Measurements from ENCODE around the gene AP3S2. TPM values are rescaled to one million over a fixed set of nuclear protein-coding genes. Genes with fewer than 3 reads are reported as not detected.

AP3S2 gene
- polyA plus RNA-seq, 1 donor (not counting 4 experiments of a cell fraction or from before 2014, with no cell fraction given) = 34.6 TPM

GRCh38 chr15:89937365-89938350 is 43.9 kb upstream of the AP3S2 start:
- H4K20me1 ChIP-seq (ENCODE audit: control insufficient read depth, extremely low read depth, insufficient read depth, low read length) = no peaks in the 10 kb centered on the region
- H3K27ac ChIP-seq (ENCODE audit: control insufficient read depth, insufficient read depth, low read length) = no peak overlapping the region
- no peak overlapping the region for H3K4me3 ChIP-seq (ENCODE audit: control insufficient read depth in 2 of 3, extremely low read depth in 1 of 3, insufficient read depth in 2 of 3, low read depth in 1 of 3, low read length in 3 of 3)
- H3K4me2 ChIP-seq (ENCODE audit: control insufficient read depth, extremely low read depth, insufficient read depth, low read depth, low read length) = no peak overlapping the region
- TF ChIP-seq CTCF (optimal IDR thresholded peaks at IDR 0.05 in 1 of 3, IDR thresholded peaks at IDR 0.05 in 1 of 3, conservative IDR thresholded peaks at IDR 0.05 in 1 of 3; ENCODE audit: extremely low read depth in 1 of 3, insufficient read depth in 2 of 3, low read length in 3 of 3) (no peak), EZH2 (IDR thresholded peaks at IDR 0.05; ENCODE audit: low read length) (no peak)
- no peaks in the 10 kb centered on the region for H3K9me3 ChIP-seq (ENCODE audit: control insufficient read depth, low read depth, low read length)
- no peaks in the 10 kb centered on the region for H3K9me1 ChIP-seq (ENCODE audit: control insufficient read depth, extremely low read depth, insufficient read depth, low read length)
- H3K36me3 ChIP-seq (ENCODE audit: control insufficient read depth in 2 of 2, extremely low read depth in 1 of 2, insufficient read depth in 2 of 2, low read length in 2 of 2) = no peaks in the 10 kb centered on the region
- no peak overlapping the region for H3K9ac ChIP-seq (ENCODE audit: control insufficient read depth, extremely low read depth, insufficient read depth, low read length)
- DNase-seq (ENCODE audit: low read depth, low spot score) = no peak
- no peaks in the 10 kb centered on the region for H3K79me2 ChIP-seq (ENCODE audit: control insufficient read depth, insufficient read depth, low read length)
- H3K27me3 ChIP-seq (ENCODE audit: control insufficient read depth, extremely low read depth, insufficient read depth, low read length) = no peaks in the 10 kb centered on the region
- FAIRE-seq = no peak
- no peak overlapping the region for H2AFZ ChIP-seq (ENCODE audit: control insufficient read depth, low read length)
- H3K4me1 ChIP-seq (ENCODE audit: control insufficient read depth, extremely low read depth, insufficient read depth, low read length) = no peaks in the 10 kb centered on the region
- dilution Hi-C loops (cut with MboI; ENCODE audit: extremely low pct_ligation_motif_present, low sequenced_read_pairs) = no loop called here

- H3K27ac ChIP-seq (ENCODE audit: control insufficient read depth, insufficient read depth, low read length) = no peak overlapping the region
These were observed 43.0 kb upstream of the AP3S2 start for GRCh38 chr15:89936786-89937265.

More at GRCh38 chr15:89936786-89937265, 43.0 kb upstream of the AP3S2 start:
- DNase-seq (ENCODE audit: low read depth, low spot score) = no peak
- Histone ChIP-seq H4K20me1 (ENCODE audit: control insufficient read depth, extremely low read depth, insufficient read depth, low read length) (no peaks in the 10 kb centered on the region), H3K9me3 (ENCODE audit: control insufficient read depth, low read depth, low read length) (no peaks in the 10 kb centered on the region), H3K27me3 (ENCODE audit: control insufficient read depth, extremely low read depth, insufficient read depth, low read length) (no peaks in the 10 kb centered on the region), H3K4me1 (ENCODE audit: control insufficient read depth, extremely low read depth, insufficient read depth, low read length) (no peaks in the 10 kb centered on the region), H2AFZ (ENCODE audit: control insufficient read depth, low read length) (no peak overlapping the region), H3K79me2 (ENCODE audit: control insufficient read depth, insufficient read depth, low read length) (no peaks in the 10 kb centered on the region), H3K4me2 (ENCODE audit: control insufficient read depth, extremely low read depth, insufficient read depth, low read depth, low read length) (no peak overlapping the region), H3K36me3 (ENCODE audit: control insufficient read depth in 2 of 2, extremely low read depth in 1 of 2, insufficient read depth in 2 of 2, low read length in 2 of 2) (no peaks in the 10 kb centered on the region), H3K9ac (ENCODE audit: control insufficient read depth, extremely low read depth, insufficient read depth, low read length) (no peak overlapping the region), H3K9me1 (ENCODE audit: control insufficient read depth, extremely low read depth, insufficient read depth, low read length) (no peaks in the 10 kb centered on the region), H3K4me3 (ENCODE audit: control insufficient read depth in 2 of 3, extremely low read depth in 1 of 3, insufficient read depth in 2 of 3, low read depth in 1 of 3, low read length in 3 of 3) (no peak overlapping the region)
- FAIRE-seq = no peak
- dilution Hi-C loops (cut with MboI; ENCODE audit: extremely low pct_ligation_motif_present, low sequenced_read_pairs) = no loop called here
- TF ChIP-seq CTCF (optimal IDR thresholded peaks at IDR 0.05 in 1 of 3, IDR thresholded peaks at IDR 0.05 in 1 of 3, conservative IDR thresholded peaks at IDR 0.05 in 1 of 3; ENCODE audit: extremely low read depth in 1 of 3, insufficient read depth in 2 of 3, low read length in 3 of 3) = no peak
- no peak for TF ChIP-seq EZH2 (IDR thresholded peaks at IDR 0.05; ENCODE audit: low read length)
